ENCODE measurements around the gene GNG2.

The GNG2 gene

GRCh38 chr14:51914310-51914709 is 53.9 kb downstream of the GNG2 start:
- no peak for DNase-seq
- Mint-ChIP-seq H3K36me3 (ENCODE audit: insufficient read depth) (peaks cover 80% of the 10 kb centered on the region), H3K4me1 (ENCODE audit: low read depth in 2 of 2) (peaks cover 56 to 78% of the 10 kb centered on the region in 2 donors), H3K4me3 (peak overlapping the region in 1 of 2 donors; percentile 31), H3K27ac (peak overlapping the region; percentile 9 to 87), H3K9me3 (peaks cover 0 to 2% of the 10 kb centered on the region in 2 donors), H3K27me3 (no peaks in the 10 kb centered on the region)
- no peak for ATAC-seq (replicated peaks)

- peaks cover 59% of the 10 kb centered on the region for H3K36me3 Mint-ChIP-seq (ENCODE audit: insufficient read depth)
- peak overlapping the region in 1 of 2 donors; percentile 46 for H3K4me3 Mint-ChIP-seq
- peak overlapping the region; percentile 9 to 92 for H3K27ac Mint-ChIP-seq
- peaks cover 41 to 75% of the 10 kb centered on the region in 2 donors for H3K4me1 Mint-ChIP-seq (ENCODE audit: low read depth in 2 of 2)
- ATAC-seq (replicated peaks) (no peak), DNase-seq (no peak)
- H3K27me3 Mint-ChIP-seq: no peaks in the 10 kb centered on the region
- no peaks in the 10 kb centered on the region for H3K9me3 Mint-ChIP-seq
Observed at GRCh38 chr14:51917193-51917592, 56.8 kb downstream of the GNG2 start.

- Mint-ChIP-seq H3K27me3 (no peaks in the 10 kb centered on the region), H3K27ac (peak overlapping the region; percentile 24 to 92), H3K4me1 (ENCODE audit: low read depth in 2 of 2) (peaks cover 33 to 65% of the 10 kb centered on the region in 2 donors), H3K36me3 (ENCODE audit: insufficient read depth) (peaks cover 51% of the 10 kb centered on the region), H3K4me3 (no peak overlapping the region), H3K9me3 (no peaks in the 10 kb centered on the region)
- DNase-seq (no peak), ATAC-seq (replicated peaks) (no peak)
Observed at GRCh38 chr14:51921026-51921425, 60.6 kb downstream of the GNG2 start.

- ATAC-seq (replicated peaks): no peak
Observed at GRCh38 chr14:51922624-51923023, 62.2 kb downstream of the GNG2 start.

GRCh38 chr14:51924600-51924999 is 64.2 kb downstream of the GNG2 start:
- H3K4me1 Mint-ChIP-seq (ENCODE audit: low read depth in 2 of 2): peaks cover 42 to 77% of the 10 kb centered on the region in 2 donors

More at GRCh38 chr14:51922624-51923023, 62.2 kb downstream of the GNG2 start:
- no peaks in the 10 kb centered on the region for H3K9me3 Mint-ChIP-seq
- H3K27me3 Mint-ChIP-seq: no peaks in the 10 kb centered on the region
- H3K4me3 Mint-ChIP-seq: peak overlapping the region; percentile 25 to 55
- peaks cover 31 to 66% of the 10 kb centered on the region in 2 donors for H3K4me1 Mint-ChIP-seq (ENCODE audit: low read depth in 2 of 2)
- peak overlapping the region; percentile 24 to 92 for H3K27ac Mint-ChIP-seq
- no peak for DNase-seq
- H3K36me3 Mint-ChIP-seq (ENCODE audit: insufficient read depth): peaks cover 45% of the 10 kb centered on the region

GRCh38 chr14:51925980-51926379 is 65.6 kb downstream of the GNG2 start:
- Mint-ChIP-seq H3K4me3 (no peak overlapping the region), H3K27me3 (no peaks in the 10 kb centered on the region), H3K4me1 (ENCODE audit: low read depth in 2 of 2) (peaks cover 53 to 79% of the 10 kb centered on the region in 2 donors), H3K9me3 (no peaks in the 10 kb centered on the region), H3K27ac (peak overlapping the region in 1 of 2 donors; percentile 76), H3K36me3 (ENCODE audit: insufficient read depth) (peaks cover 44% of the 10 kb centered on the region)
- ATAC-seq (replicated peaks) (no peak), DNase-seq (no peak)

More at GRCh38 chr14:51924600-51924999, 64.2 kb downstream of the GNG2 start:
- ATAC-seq (replicated peaks) (peak; percentile 39), DNase-seq (no peak)
- H3K36me3 Mint-ChIP-seq (ENCODE audit: insufficient read depth): peaks cover 41% of the 10 kb centered on the region
- peak overlapping the region in 1 of 2 donors; percentile 27 for H3K4me3 Mint-ChIP-seq
- H3K9me3 Mint-ChIP-seq: no peaks in the 10 kb centered on the region
- peak overlapping the region; percentile 7 to 82 for H3K27ac Mint-ChIP-seq
- no peaks in the 10 kb centered on the region for H3K27me3 Mint-ChIP-seq

GRCh38 chr14:51926449-51926848 is 66.0 kb downstream of the GNG2 start:
- DNase-seq: no peak
- Mint-ChIP-seq H3K27ac (peak overlapping the region in 1 of 2 donors; percentile 76), H3K4me1 (ENCODE audit: low read depth in 2 of 2) (peaks cover 58 to 79% of the 10 kb centered on the region in 2 donors), H3K9me3 (no peaks in the 10 kb centered on the region), H3K27me3 (no peaks in the 10 kb centered on the region), H3K4me3 (no peak overlapping the region), H3K36me3 (ENCODE audit: insufficient read depth) (peaks cover 45% of the 10 kb centered on the region)
- no peak for ATAC-seq (replicated peaks)

GRCh38 chr14:51928568-51928967 is 68.2 kb downstream of the GNG2 start:
- H3K9me3 Mint-ChIP-seq: no peaks in the 10 kb centered on the region
- peak overlapping the region in 1 of 2 donors; percentile 72 for H3K4me3 Mint-ChIP-seq
- ATAC-seq (replicated peaks): no peak
- no peaks in the 10 kb centered on the region for H3K27me3 Mint-ChIP-seq
- H3K36me3 Mint-ChIP-seq (ENCODE audit: insufficient read depth): peaks cover 51% of the 10 kb centered on the region
- H3K4me1 Mint-ChIP-seq (ENCODE audit: low read depth in 2 of 2): peaks cover 58 to 77% of the 10 kb centered on the region in 2 donors
- no peak for DNase-seq
- H3K27ac Mint-ChIP-seq: peak overlapping the region; percentile 70 to 76

- no peaks in the 10 kb centered on the region for H3K27me3 Mint-ChIP-seq
- peaks cover 60 to 78% of the 10 kb centered on the region in 2 donors for H3K4me1 Mint-ChIP-seq (ENCODE audit: low read depth in 2 of 2)
- H3K4me3 Mint-ChIP-seq: peak overlapping the region in 1 of 2 donors; percentile 72
- no peaks in the 10 kb centered on the region for H3K9me3 Mint-ChIP-seq
- H3K27ac Mint-ChIP-seq: peak overlapping the region; percentile 33 to 93
- H3K36me3 Mint-ChIP-seq (ENCODE audit: insufficient read depth): peaks cover 57% of the 10 kb centered on the region
- ATAC-seq (replicated peaks) (no peak), DNase-seq (no peak)
Observed at GRCh38 chr14:51929166-51929565, 68.8 kb downstream of the GNG2 start.

GRCh38 chr14:51929910-51930682 is 69.7 kb downstream of the GNG2 start:
- Mint-ChIP-seq H3K27ac (peak overlapping the region; percentile 33 to 93), H3K4me1 (ENCODE audit: low read depth in 2 of 2) (peaks cover 64 to 76% of the 10 kb centered on the region in 2 donors)

GRCh38 chr14:51931308-51931707 is 70.9 kb downstream of the GNG2 start:
- ATAC-seq (replicated peaks): no peak
- Mint-ChIP-seq H3K27ac (peak overlapping the region; percentile 33 to 93), H3K36me3 (ENCODE audit: insufficient read depth) (peaks cover 61% of the 10 kb centered on the region), H3K27me3 (no peaks in the 10 kb centered on the region), H3K4me3 (peak overlapping the region; percentile 1 to 72), H3K9me3 (no peaks in the 10 kb centered on the region), H3K4me1 (ENCODE audit: low read depth in 2 of 2) (peaks cover 70 to 83% of the 10 kb centered on the region in 2 donors)
- no peak for DNase-seq

More at GRCh38 chr14:51929910-51930682, 69.7 kb downstream of the GNG2 start:
- H3K36me3 Mint-ChIP-seq (ENCODE audit: insufficient read depth): peaks cover 65% of the 10 kb centered on the region
- DNase-seq (no peak), ATAC-seq (replicated peaks) (peak; percentile 62)
- peak overlapping the region; percentile 49 to 72 for H3K4me3 Mint-ChIP-seq
- no peaks in the 10 kb centered on the region for H3K9me3 Mint-ChIP-seq
- no peaks in the 10 kb centered on the region for H3K27me3 Mint-ChIP-seq

- Mint-ChIP-seq H3K4me1 (ENCODE audit: low read depth in 2 of 2) (peaks cover 59 to 76% of the 10 kb centered on the region in 2 donors), H3K36me3 (ENCODE audit: insufficient read depth) (peaks cover 49% of the 10 kb centered on the region), H3K9me3 (no peaks in the 10 kb centered on the region), H3K27ac (peak overlapping the region; percentile 24 to 93), H3K27me3 (no peaks in the 10 kb centered on the region), H3K4me3 (peak overlapping the region in 1 of 2 donors; percentile 8)
- no peak for DNase-seq
- ATAC-seq (replicated peaks): no peak
Observed at GRCh38 chr14:51933191-51933590, 72.8 kb downstream of the GNG2 start.

- Mint-ChIP-seq H3K27me3 (no peaks in the 10 kb centered on the region), H3K4me3 (no peak overlapping the region), H3K9me3 (no peaks in the 10 kb centered on the region), H3K4me1 (ENCODE audit: low read depth in 2 of 2) (peaks cover 47 to 78% of the 10 kb centered on the region in 2 donors), H3K27ac (peak overlapping the region; percentile 47 to 72), H3K36me3 (ENCODE audit: insufficient read depth) (peaks cover 34% of the 10 kb centered on the region)
- DNase-seq (no peak), ATAC-seq (replicated peaks) (no peak)
Observed at GRCh38 chr14:51938137-51938536, 77.7 kb downstream of the GNG2 start.

GRCh38 chr14:51938821-51939220 is 78.4 kb downstream of the GNG2 start:
- no peak overlapping the region for H3K4me3 Mint-ChIP-seq
- H3K36me3 Mint-ChIP-seq (ENCODE audit: insufficient read depth): peaks cover 33% of the 10 kb centered on the region
- no peaks in the 10 kb centered on the region for H3K27me3 Mint-ChIP-seq
- H3K27ac Mint-ChIP-seq: peak overlapping the region; percentile 47 to 72
- DNase-seq: no peak
- peaks cover 44 to 76% of the 10 kb centered on the region in 2 donors for H3K4me1 Mint-ChIP-seq (ENCODE audit: low read depth in 2 of 2)
- no peak for ATAC-seq (replicated peaks)
- H3K9me3 Mint-ChIP-seq: no peaks in the 10 kb centered on the region
